Panc1 (cell line): ENCODE data around the gene RNU1-1. TPM values are rescaled to one million over a fixed set of nuclear protein-coding genes. Genes with fewer than 3 reads are reported as not detected.
"Not testable (repeated sequence)": the region's sequence is repeated elsewhere in the genome, so short reads cannot be mapped to it uniquely, and the experiment has no call there.

Experiments
- ATAC-seq: fragments of 200-7000 bp; cut with Tn5 transposase; 2 replicates; pipeline ENCODE4 v1.9.1; 2020; ENCODE audit warnings: mild to moderate bottlenecking, moderate library complexity
- BruUV-seq: library from RNA; stranded (reverse); fragments of 400-500 nt; replicated peaks from 2 replicates; lab custom pipeline; 2021; lab: Mats Ljungman, UMichigan
- CTCF ChIA-PET: fragments of 300-600 bp; sonication (Branson Sonifier 250); formaldehyde crosslinking; loops from one replicate; lab custom pipeline; 2022; ENCODE audit warnings: antibody characterized with exemption; lab: Charles Lee
- POLR2A ChIA-PET: fragments of 300-600 bp; sonication (Branson Sonifier 250); formaldehyde crosslinking; loops from one replicate; lab custom pipeline; 2022; ENCODE audit warnings: antibody characterized with exemption; lab: Charles Lee
- DNase-seq: peaks from one replicate; pipeline ENCODE4 v3.0.0-alpha.2; 2010; ENCODE audit warnings: low read depth, low spot score
- H3K27ac ChIP-seq: 2 replicates; pipeline ENCODE4 v1.5.1; 2011; ENCODE audit warnings: mild to moderate bottlenecking, low read length, inconsistent platforms
- H3K27me3 ChIP-seq: fragments of 200-500 bp; sonication (Bioruptor generic); 2 replicates; pipeline ENCODE4 v1.6.0; 2014; ENCODE audit warnings: low read length, inconsistent platforms; ENCODE audit not compliant: control insufficient read depth, insufficient read depth
- H3K36me3 ChIP-seq: fragments of 200-500 bp; sonication (Bioruptor generic); 2 replicates; pipeline ENCODE4 v1.5.1; 2014; ENCODE audit warnings: inconsistent platforms, mild to moderate bottlenecking, low read length, moderate library complexity; ENCODE audit not compliant: control insufficient read depth, insufficient read depth
- H3K4me1 ChIP-seq: 2 replicates; pipeline ENCODE4 v1.5.1; 2011; ENCODE audit warnings: inconsistent platforms, mild to moderate bottlenecking, low read length, moderate library complexity; ENCODE audit not compliant: control insufficient read depth, insufficient read depth
- H3K4me3 ChIP-seq, 2 experiments: 2 replicates each; pipeline ENCODE4 v1.5.1; 2011 to 2012; ENCODE audit warnings: low read depth in 2 of 2, low read length in 2 of 2, mild to moderate bottlenecking in 2 of 2, inconsistent platforms in 1 of 2, moderate library complexity in 1 of 2
- H3K9me3 ChIP-seq: fragments of 200-500 bp; sonication (Bioruptor generic); 2 replicates; pipeline ENCODE4 v1.5.1; 2014; ENCODE audit warnings: low read depth, mild to moderate bottlenecking, inconsistent platforms, low read length, moderate library complexity; ENCODE audit not compliant: control insufficient read depth, insufficient read depth
- POLR2AphosphoS5 ChIP-seq: IDR thresholded peaks from 2 replicates; pipeline ENCODE4 v1.6.1; 2012; ENCODE audit warnings: mild to moderate bottlenecking, low read depth, low read length, moderate library complexity
- SIN3A ChIP-seq: IDR thresholded peaks from 2 replicates; pipeline ENCODE4 v1.6.1; 2012; ENCODE audit warnings: low read depth, mild to moderate bottlenecking, low read length, moderate library complexity, borderline replicate concordance; ENCODE audit not compliant: insufficient read depth
- TCF7L2 ChIP-seq: IDR thresholded peaks from 2 replicates; pipeline ENCODE4 v1.6.1; 2011; ENCODE audit warnings: mild to moderate bottlenecking, low read depth, low read length, inconsistent platforms
- in situ Hi-C: cut with HindIII; loops from 2 replicates; pipeline ENCODE4 v1.10.0; 2016; ENCODE audit warnings: low sequenced_read_pairs, low pct_unique_long_range_greater_than_20kb
- intact Hi-C: fragments of 100-400 bp; cut with micrococcal nuclease; formaldehyde crosslinking; loops from one replicate; pipeline ENCODE4 v1.10.0; 2022; ENCODE audit not compliant: unreplicated experiment
- total RNA-seq: library from RNA; stranded (reverse); gene quantifications from one replicate; pipeline ENCODE4 v1.2.1, GENCODE V29; 2021; ENCODE audit not compliant: unreplicated experiment
- TF ChIP-seq, protein P1 (sequence below), 2 experiments: IDR thresholded peaks; 2 replicates each; pipeline ENCODE4 v1.6.1; 2011 to 2012; ENCODE audit warnings: low read depth in 2 of 2, control low read depth in 1 of 2, low read length in 1 of 2, mild to moderate bottlenecking in 1 of 2, moderate library complexity in 1 of 2; ENCODE audit not compliant: insufficient read depth in 1 of 2
- TF ChIP-seq, protein P2 (sequence below): fragments of 450-650 bp; IDR thresholded peaks from 2 replicates; pipeline ENCODE4 v1.5.1; 2017; ENCODE audit warnings: mild to moderate bottlenecking

Gene RNU1-1
- total RNA-seq, 1 experiment from 2014 or later, result 1,290 TPM

DNA sequence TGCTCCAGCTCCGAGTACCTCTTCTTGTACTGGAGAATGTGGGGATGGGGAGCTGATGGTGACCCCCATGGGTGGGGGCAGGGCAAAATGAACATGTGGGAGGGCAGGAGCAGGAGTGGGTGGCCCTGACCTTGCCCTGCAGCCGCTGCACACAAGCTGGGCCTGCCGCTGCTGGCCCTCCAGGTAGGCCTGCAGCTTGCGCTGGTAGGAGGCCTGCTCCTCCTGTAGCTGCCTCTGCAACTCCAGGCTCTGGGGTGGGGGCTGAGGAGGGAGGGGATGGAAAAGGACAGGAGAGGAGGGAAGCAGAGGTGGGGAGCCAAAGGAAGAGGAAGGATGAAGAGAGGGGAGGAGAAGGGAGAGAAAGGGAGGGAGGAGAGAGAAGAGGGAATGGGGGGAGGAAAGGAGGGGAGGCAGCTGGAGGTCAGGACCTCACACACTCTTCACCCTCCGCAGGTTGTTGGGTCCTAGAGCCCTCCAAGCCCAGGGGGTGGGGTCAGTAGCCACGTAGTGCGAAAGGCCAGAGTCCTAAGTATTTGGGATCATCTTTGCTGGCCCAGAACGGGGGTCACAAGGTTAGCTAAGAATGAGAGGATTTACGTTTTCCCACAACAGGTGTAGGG lies 22.9 kb downstream of the RNU1-1 start:
- ChIA-PET CTCF (no interaction called here), POLR2A (no interaction called here)
- no peak for TF ChIP-seq SIN3A
- TF ChIP-seq TCF7L2, result no peak
- TF ChIP-seq, protein P1, sequence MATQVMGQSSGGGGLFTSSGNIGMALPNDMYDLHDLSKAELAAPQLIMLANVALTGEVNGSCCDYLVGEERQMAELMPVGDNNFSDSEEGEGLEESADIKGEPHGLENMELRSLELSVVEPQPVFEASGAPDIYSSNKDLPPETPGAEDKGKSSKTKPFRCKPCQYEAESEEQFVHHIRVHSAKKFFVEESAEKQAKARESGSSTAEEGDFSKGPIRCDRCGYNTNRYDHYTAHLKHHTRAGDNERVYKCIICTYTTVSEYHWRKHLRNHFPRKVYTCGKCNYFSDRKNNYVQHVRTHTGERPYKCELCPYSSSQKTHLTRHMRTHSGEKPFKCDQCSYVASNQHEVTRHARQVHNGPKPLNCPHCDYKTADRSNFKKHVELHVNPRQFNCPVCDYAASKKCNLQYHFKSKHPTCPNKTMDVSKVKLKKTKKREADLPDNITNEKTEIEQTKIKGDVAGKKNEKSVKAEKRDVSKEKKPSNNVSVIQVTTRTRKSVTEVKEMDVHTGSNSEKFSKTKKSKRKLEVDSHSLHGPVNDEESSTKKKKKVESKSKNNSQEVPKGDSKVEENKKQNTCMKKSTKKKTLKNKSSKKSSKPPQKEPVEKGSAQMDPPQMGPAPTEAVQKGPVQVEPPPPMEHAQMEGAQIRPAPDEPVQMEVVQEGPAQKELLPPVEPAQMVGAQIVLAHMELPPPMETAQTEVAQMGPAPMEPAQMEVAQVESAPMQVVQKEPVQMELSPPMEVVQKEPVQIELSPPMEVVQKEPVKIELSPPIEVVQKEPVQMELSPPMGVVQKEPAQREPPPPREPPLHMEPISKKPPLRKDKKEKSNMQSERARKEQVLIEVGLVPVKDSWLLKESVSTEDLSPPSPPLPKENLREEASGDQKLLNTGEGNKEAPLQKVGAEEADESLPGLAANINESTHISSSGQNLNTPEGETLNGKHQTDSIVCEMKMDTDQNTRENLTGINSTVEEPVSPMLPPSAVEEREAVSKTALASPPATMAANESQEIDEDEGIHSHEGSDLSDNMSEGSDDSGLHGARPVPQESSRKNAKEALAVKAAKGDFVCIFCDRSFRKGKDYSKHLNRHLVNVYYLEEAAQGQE (IDR thresholded peaks at IDR 0.05; ENCODE audit: insufficient read depth in 1 of 2, low read depth in 2 of 2, low read length in 1 of 2), result no peak
- TF ChIP-seq POLR2AphosphoS5, result no peak
- TF ChIP-seq, protein P2, sequence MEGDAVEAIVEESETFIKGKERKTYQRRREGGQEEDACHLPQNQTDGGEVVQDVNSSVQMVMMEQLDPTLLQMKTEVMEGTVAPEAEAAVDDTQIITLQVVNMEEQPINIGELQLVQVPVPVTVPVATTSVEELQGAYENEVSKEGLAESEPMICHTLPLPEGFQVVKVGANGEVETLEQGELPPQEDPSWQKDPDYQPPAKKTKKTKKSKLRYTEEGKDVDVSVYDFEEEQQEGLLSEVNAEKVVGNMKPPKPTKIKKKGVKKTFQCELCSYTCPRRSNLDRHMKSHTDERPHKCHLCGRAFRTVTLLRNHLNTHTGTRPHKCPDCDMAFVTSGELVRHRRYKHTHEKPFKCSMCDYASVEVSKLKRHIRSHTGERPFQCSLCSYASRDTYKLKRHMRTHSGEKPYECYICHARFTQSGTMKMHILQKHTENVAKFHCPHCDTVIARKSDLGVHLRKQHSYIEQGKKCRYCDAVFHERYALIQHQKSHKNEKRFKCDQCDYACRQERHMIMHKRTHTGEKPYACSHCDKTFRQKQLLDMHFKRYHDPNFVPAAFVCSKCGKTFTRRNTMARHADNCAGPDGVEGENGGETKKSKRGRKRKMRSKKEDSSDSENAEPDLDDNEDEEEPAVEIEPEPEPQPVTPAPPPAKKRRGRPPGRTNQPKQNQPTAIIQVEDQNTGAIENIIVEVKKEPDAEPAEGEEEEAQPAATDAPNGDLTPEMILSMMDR, result no peak
- DNase-seq (no peak), ATAC-seq (no peak)
- H3K4me3 ChIP-seq, result no peak overlapping the region
- intact Hi-C loops (no loop called here), in situ Hi-C loops (no loop called here)
- H3K4me1 ChIP-seq, result no peaks in the 10 kb centered on the region
- H3K27ac ChIP-seq, result no peak overlapping the region
- H3K9me3 ChIP-seq, result no peaks in the 10 kb centered on the region
- no peaks in the 10 kb centered on the region for H3K27me3 ChIP-seq
- BruUV-seq, result no TSS peak
- H3K36me3 ChIP-seq, result no peaks in the 10 kb centered on the region

GRCh38 chr1:16489195-16489880 lies 24.7 kb downstream of the RNU1-1 start:
- H3K36me3 ChIP-seq, H3K27me3 ChIP-seq, intact Hi-C loops, in situ Hi-C loops, H3K4me3 ChIP-seq, H3K27ac ChIP-seq, BruUV-seq, CTCF ChIA-PET, H3K9me3 ChIP-seq, DNase-seq, ATAC-seq, H3K4me1 ChIP-seq: not testable (repeated sequence)
- POLR2A ChIA-PET, result interaction anchor here (0.5 kb wide), 1 partner anchor 642 kb away, joined by 4 read pairs; the partner anchor contains the start of gene SPEN

GRCh38 chr1:16487011-16487410 lies 27.1 kb downstream of the RNU1-1 start:
- DNase-seq, H3K4me3 ChIP-seq, H3K9me3 ChIP-seq, CTCF ChIA-PET, H3K4me1 ChIP-seq, BruUV-seq, H3K27me3 ChIP-seq, intact Hi-C loops, H3K36me3 ChIP-seq, POLR2A ChIA-PET, H3K27ac ChIP-seq, in situ Hi-C loops, ATAC-seq: not testable (repeated sequence)

DNA sequence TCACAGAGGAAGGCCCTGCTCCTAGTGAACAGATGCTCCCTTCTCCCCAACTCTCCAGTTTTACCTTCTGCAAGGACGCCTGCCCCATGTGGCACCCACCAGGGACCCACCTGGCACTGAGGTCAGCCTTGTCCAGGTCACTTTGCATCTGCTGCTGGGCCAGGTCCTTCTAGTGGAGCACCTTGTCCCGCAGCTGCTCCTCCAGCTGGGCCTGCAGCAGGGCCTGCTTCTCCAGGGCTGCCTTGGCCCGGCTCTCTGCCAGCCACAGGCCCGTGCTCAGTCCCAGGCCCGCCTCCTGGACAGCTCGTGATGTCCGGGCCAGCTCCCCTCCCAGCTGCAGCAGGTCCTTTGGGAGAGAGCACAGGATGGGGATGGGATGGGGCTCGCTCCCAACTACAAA lies 27.8 kb downstream of the RNU1-1 start:
- H3K9me3 ChIP-seq, H3K4me3 ChIP-seq, H3K27ac ChIP-seq, H3K27me3 ChIP-seq, POLR2A ChIA-PET, ATAC-seq, H3K36me3 ChIP-seq, in situ Hi-C loops, H3K4me1 ChIP-seq, DNase-seq, BruUV-seq, intact Hi-C loops: not testable (repeated sequence)
- CTCF ChIA-PET, result interaction anchor here (0.6 kb wide), 1 partner anchor 45 kb away, joined by 7 read pairs; no protein-coding TSS in a partner anchor
